GM12872 (cell line): ENCODE measurements around the gene CDH4.

Experiments used
- CTCF ChIP-seq: IDR thresholded peaks from 3 replicates; pipeline ENCODE4 v1.5.1; 2011; ENCODE audit warnings: low read depth, mild to moderate bottlenecking, low read length, moderate library complexity; ENCODE audit not compliant: insufficient read depth

CDH4 gene

DNA sequence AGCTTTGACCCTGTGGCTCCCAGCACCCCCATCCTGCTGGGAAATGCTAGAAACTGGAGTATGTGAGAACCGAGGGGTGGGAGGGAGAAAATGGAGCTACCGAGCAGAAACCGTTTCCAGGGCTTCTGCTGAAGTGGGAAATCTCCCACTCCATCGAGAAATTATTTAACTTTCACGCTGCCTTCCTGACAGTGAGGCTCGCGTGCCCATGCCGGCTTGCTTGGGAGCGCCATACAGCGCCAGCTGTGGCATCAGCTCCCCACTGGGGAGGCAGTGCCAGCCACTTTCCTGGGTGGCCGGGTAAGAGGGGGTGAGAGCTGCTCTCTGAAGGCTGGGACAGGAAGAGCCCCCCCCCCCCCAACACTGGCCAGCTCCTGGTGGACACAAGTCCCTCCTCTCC lies 544.7 kb downstream of the CDH4 start:
- TF ChIP-seq CTCF, result no peak

GRCh38 chr20:61797200-61797599 lies 545.1 kb downstream of the CDH4 start:
- TF ChIP-seq CTCF, result no peak

GRCh38 chr20:61797971-61798411 lies 545.9 kb downstream of the CDH4 start:
- TF ChIP-seq CTCF, result no peak

DNA sequence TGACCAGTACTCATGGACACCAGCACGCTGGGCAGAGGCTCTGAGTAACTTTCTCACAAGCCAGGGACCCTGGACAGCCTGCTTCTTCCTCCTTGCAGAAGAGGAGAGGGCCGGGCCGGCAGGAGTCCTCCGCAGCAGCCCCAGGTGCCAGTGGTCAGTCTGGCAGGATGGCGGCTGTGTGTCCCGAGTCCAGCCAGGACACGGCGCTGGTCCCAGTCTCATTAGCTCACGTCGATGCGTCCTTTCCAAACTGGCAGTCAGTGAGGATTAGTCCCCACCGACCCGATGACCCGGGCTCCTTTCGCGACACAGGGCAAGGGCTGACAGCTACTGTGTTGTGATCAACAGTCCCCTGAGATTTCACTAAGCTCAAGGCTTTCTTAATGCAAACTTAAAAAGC lies 546.6 kb downstream of the CDH4 start:
- TF ChIP-seq CTCF, result no peak

DNA sequence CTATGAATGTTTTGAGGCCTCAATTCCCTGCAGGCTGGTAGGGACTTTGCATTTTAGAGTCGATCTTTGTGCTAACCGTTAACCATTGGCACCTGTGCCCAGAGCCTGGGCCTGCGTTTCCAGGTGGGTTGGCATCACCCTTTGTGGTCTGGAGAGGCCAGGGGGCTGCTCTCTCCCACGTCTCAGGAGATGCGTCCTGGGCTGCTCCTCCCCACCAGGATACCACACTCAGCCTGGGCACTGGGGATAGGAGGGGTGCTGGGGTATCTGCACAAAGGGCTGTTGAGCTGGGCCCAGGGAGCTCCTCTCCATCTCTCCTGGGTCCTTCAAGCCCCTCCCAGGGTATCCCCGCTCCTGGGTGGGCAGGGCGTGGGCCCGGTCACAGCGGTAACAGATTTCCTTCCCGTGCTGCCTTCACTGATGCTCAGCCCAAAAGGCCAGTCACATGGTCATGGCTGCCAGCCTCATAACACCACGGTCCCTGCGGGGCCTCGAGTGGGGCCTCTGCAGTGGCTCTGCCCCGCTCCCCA lies 547.4 kb downstream of the CDH4 start:
- no peak for TF ChIP-seq CTCF

GRCh38 chr20:61799928-61800327 lies 547.9 kb downstream of the CDH4 start:
- no peak for TF ChIP-seq CTCF

- no peak for TF ChIP-seq CTCF
Measured at GRCh38 chr20:61800359-61801064, 548.5 kb downstream of the CDH4 start.
